ENCODE results near the gene CSTB. TPM values are rescaled to one million over a fixed set of nuclear protein-coding genes. Genes with fewer than 3 reads are reported as not detected.
A peak's percentile ranks its signal among the peaks of the same experiment; 100 is the strongest.
"Not testable (repeated sequence)": the region's sequence is repeated elsewhere in the genome, so short reads cannot be mapped to it uniquely, and the experiment has no call there.

CSTB gene
- 34.9 TPM for polyA plus RNA-seq (ENCODE audit: insufficient read length)
- long read RNA-seq, donor 1, transcript CSTB-202 (1 exons, 3,744 nt), result minor isoform, 64 of 305 reads
- long read RNA-seq, donor 1, transcript CSTB-201 (3 exons, 2,164 nt), result major isoform, 212 of 305 reads
- long read RNA-seq, donor 1, partial matches to known transcripts, result 19 of 305 reads
- long read RNA-seq, donor 1, other reads (novel, unspliced or antisense), result 6 of 305 reads
- long read RNA-seq, donor 2, transcript CSTB-201 (3 exons, 2,164 nt), result major isoform, 132 of 174 reads
- long read RNA-seq, donor 2, transcript CSTB-202 (1 exons, 3,744 nt), result minor isoform, 16 of 174 reads
- long read RNA-seq, donor 2, partial matches to known transcripts, result 13 of 174 reads
- long read RNA-seq, donor 2, other reads (novel, unspliced or antisense), result 11 of 174 reads
- long read RNA-seq, donor 3, transcript CSTB-202 (1 exons, 3,744 nt), result minor isoform, 10 of 102 reads
- long read RNA-seq, donor 3, transcript CSTB-201 (3 exons, 2,164 nt), result major isoform, 81 of 102 reads
- long read RNA-seq, donor 3, partial matches to known transcripts, result 10 of 102 reads
- long read RNA-seq, donor 3, other reads (novel, unspliced or antisense), result 0 of 102 reads
- long read RNA-seq, donor 4, transcript CSTB-201 (3 exons, 2,164 nt), result major isoform, 28 of 46 reads
- long read RNA-seq, donor 4, transcript CSTB-202 (1 exons, 3,744 nt), result minor isoform, 18 of 46 reads
- long read RNA-seq, donor 4, partial matches to known transcripts, result 0 of 46 reads
- long read RNA-seq, donor 4, other reads (novel, unspliced or antisense), result 0 of 46 reads
- long read RNA-seq, donor 5, transcript CSTB-201 (3 exons, 2,164 nt), result major isoform, 258 of 333 reads
- long read RNA-seq, donor 5, transcript CSTB-202 (1 exons, 3,744 nt), result minor isoform, 41 of 333 reads
- long read RNA-seq, donor 5, partial matches to known transcripts, result 14 of 333 reads
- long read RNA-seq, donor 5, other reads (novel, unspliced or antisense), result 16 of 333 reads
- long read RNA-seq, donor 6, transcript CSTB-202 (1 exons, 3,744 nt), result minor isoform, 48 of 221 reads
- long read RNA-seq, donor 6, transcript CSTB-201 (3 exons, 2,164 nt), result major isoform, 141 of 221 reads
- long read RNA-seq, donor 6, partial matches to known transcripts, result 21 of 221 reads
- long read RNA-seq, donor 6, other reads (novel, unspliced or antisense), result 6 of 221 reads
- long read RNA-seq, donor 7, transcript CSTB-201 (3 exons, 2,164 nt), result major isoform, 213 of 269 reads
- long read RNA-seq, donor 7, transcript CSTB-202 (1 exons, 3,744 nt), result minor isoform, 30 of 269 reads
- long read RNA-seq, donor 7, partial matches to known transcripts, result 23 of 269 reads
- long read RNA-seq, donor 7, other reads (novel, unspliced or antisense), result 0 of 269 reads
- long read RNA-seq, donor 8, transcript CSTB-202 (1 exons, 3,744 nt), result minor isoform, 11 of 99 reads
- long read RNA-seq, donor 8, transcript CSTB-201 (3 exons, 2,164 nt), result major isoform, 78 of 99 reads
- long read RNA-seq, donor 8, partial matches to known transcripts, result 7 of 99 reads
- long read RNA-seq, donor 8, other reads (novel, unspliced or antisense), result 0 of 99 reads

- DNase-seq, result peak; percentile 69
These were observed at the start of gene CSTB for GRCh38 chr21:43775795-43776430. Gene CSTB (minus strand): TSS chr21:43776308. CDS start chr21:43776269, 39 bp downstream.

- DNase-seq, result no peak
These were observed 49.3 kb upstream of the CSTB start for GRCh38 chr21:43825242-43825935.

- DNase-seq, result no peak
These were observed 48.5 kb upstream of the CSTB start for GRCh38 chr21:43824333-43825241.

- DNase-seq, result not testable (repeated sequence)
These were observed 46.6 kb upstream of the CSTB start for GRCh38 chr21:43822741-43823140.

GRCh38 chr21:43822166-43822565 is 46.1 kb upstream of the CSTB start:
- not testable (repeated sequence) for DNase-seq

- no peak for DNase-seq
These were observed 44.4 kb upstream of the CSTB start for GRCh38 chr21:43820466-43820865.

- no peak for DNase-seq
These were observed 43.6 kb upstream of the CSTB start for GRCh38 chr21:43819511-43820405.

GRCh38 chr21:43818685-43819084 is 42.6 kb upstream of the CSTB start:
- DNase-seq, result no peak

- DNase-seq, result no peak
These were observed 41.3 kb upstream of the CSTB start for GRCh38 chr21:43817157-43818086.

- no peak for DNase-seq
These were observed 40.5 kb upstream of the CSTB start for GRCh38 chr21:43816611-43817071.

- DNase-seq, result no peak
These were observed 39.9 kb upstream of the CSTB start for GRCh38 chr21:43815991-43816390.

- DNase-seq, result no peak
These were observed 39.1 kb upstream of the CSTB start for GRCh38 chr21:43815107-43815613.

- peak; percentile 31 for DNase-seq
These were observed 38.4 kb upstream of the CSTB start for GRCh38 chr21:43814215-43815106.

- no peak for DNase-seq
These were observed 37.5 kb upstream of the CSTB start for GRCh38 chr21:43813656-43813980.

GRCh38 chr21:43812957-43813655 is 37.0 kb upstream of the CSTB start:
- no peak for DNase-seq
